H1 (cell line): ENCODE results near the gene PLD2. TPM values are rescaled to one million over a fixed set of nuclear protein-coding genes. Genes with fewer than 3 reads are reported as not detected.
"Not testable (repeated sequence)": the region's sequence is repeated elsewhere in the genome, so short reads cannot be mapped to it uniquely, and the experiment has no call there.

Experiments used
- CTCF ChIA-PET: fragments of 300-600 bp; sonication (Branson Sonifier 250); formaldehyde crosslinking; loops from one replicate; lab custom pipeline; 2021; ENCODE audit not compliant: partially characterized antibody; lab: Charles Lee
- POLR2A ChIA-PET: fragments of 300-600 bp; sonication (Branson Sonifier 250); formaldehyde crosslinking; loops from one replicate; lab custom pipeline; 2021; ENCODE audit warnings: inconsistent platforms; ENCODE audit not compliant: partially characterized antibody; lab: Charles Lee
- DNase-seq, 2 experiments: peaks; one replicate each; pipeline versions ENCODE4 v3.0.0 to v3.0.0-alpha.2; 2010 to 2022; ENCODE audit warnings: low spot score in 2 of 2, low read depth in 1 of 2, mixed read lengths in 1 of 2
- FAIRE-seq: peaks from 2 replicates; lab custom pipeline; 2011; peaks lifted over from hg19 to GRCh38; lab: Jason Lieb, UNC
- H2AFZ ChIP-seq: 2 replicates; pipeline ENCODE4 v1.8.1; 2012; ENCODE audit warnings: low read length, inconsistent platforms
- H2AK5ac ChIP-seq: 2 replicates; pipeline ENCODE4 v1.6.1; 2013; ENCODE audit warnings: low read depth, low read length
- H2BK120ac ChIP-seq: replicated peaks from 2 replicates; pipeline ENCODE3; 2013; ENCODE audit warnings: low read depth, low read length, inconsistent platforms
- H2BK12ac ChIP-seq: 2 replicates; pipeline ENCODE4 v1.6.1; 2013; ENCODE audit warnings: low read depth, low read length
- H2BK15ac ChIP-seq: 2 replicates; pipeline ENCODE4 v1.6.1; 2013; ENCODE audit warnings: low read length
- H2BK20ac ChIP-seq: 2 replicates; pipeline ENCODE4 v1.6.1; 2013; ENCODE audit warnings: low read length
- H2BK5ac ChIP-seq: 2 replicates; pipeline ENCODE4 v1.6.1; 2013; ENCODE audit warnings: low read depth, low read length
- H3K14ac ChIP-seq: 2 replicates; pipeline ENCODE4 v1.6.1; 2013; ENCODE audit warnings: inconsistent platforms; ENCODE audit not compliant: insufficient read length
- H3K18ac ChIP-seq: 2 replicates; pipeline ENCODE4 v1.6.1; 2013; ENCODE audit warnings: low read length; ENCODE audit errors: extremely low read depth
- H3K23ac ChIP-seq: 2 replicates; pipeline ENCODE4 v1.6.1; 2013; ENCODE audit warnings: inconsistent platforms; ENCODE audit not compliant: insufficient read length
- H3K23me2 ChIP-seq: 2 replicates; pipeline ENCODE4 v1.6.1; 2013; ENCODE audit warnings: low read depth, low read length
- H3K27ac ChIP-seq: 2 replicates; pipeline ENCODE4 v1.6.1; 2011; ENCODE audit warnings: low read depth, low read length, inconsistent platforms
- H3K27me3 ChIP-seq, 4 experiments: replicated peaks in 1 of 4; 1 replicate in 1 of 4; 2 replicates in 3 of 4; pipeline versions ENCODE4 v1.6.1 to v1.8.1; 2011 to 2013; ENCODE audit warnings: low read length in 3 of 4, mild to moderate bottlenecking in 3 of 4, inconsistent platforms in 2 of 4, mixed read lengths in 2 of 4, moderate library complexity in 1 of 4; ENCODE audit not compliant: control insufficient read depth in 3 of 4, insufficient read depth in 3 of 4; ENCODE audit errors: extremely low read depth in 1 of 4
- H3K36me3 ChIP-seq, 4 experiments: 2 replicates each; pipeline versions ENCODE4 v1.6.1 to v1.8.1; 2011 to 2013; ENCODE audit warnings: mild to moderate bottlenecking in 4 of 4, low read length in 3 of 4, moderate library complexity in 2 of 4, control low read depth in 1 of 4, inconsistent platforms in 1 of 4; ENCODE audit not compliant: insufficient read depth in 4 of 4, control insufficient read depth in 2 of 4
- H3K4ac ChIP-seq: replicated peaks from 2 replicates; pipeline ENCODE3; 2013; ENCODE audit warnings: low read length, low read depth, mixed read lengths, inconsistent platforms; ENCODE audit not compliant: insufficient read length
- H3K4me1 ChIP-seq, 4 experiments: replicated peaks in 1 of 4; 1 replicate in 1 of 4; 2 replicates in 3 of 4; pipeline versions ENCODE4 v1.6.1 to v1.8.1; 2011 to 2013; ENCODE audit warnings: low read length in 3 of 4, inconsistent platforms in 2 of 4, mixed read lengths in 1 of 4; ENCODE audit not compliant: insufficient read depth in 4 of 4, control insufficient read depth in 3 of 4
- H3K4me2 ChIP-seq, 2 experiments: 2 replicates each; pipeline versions ENCODE4 v1.6.1 to v1.8.1; 2011 to 2013; ENCODE audit warnings: low read depth in 2 of 2, low read length in 2 of 2, control low read depth in 1 of 2, inconsistent platforms in 1 of 2, mild to moderate bottlenecking in 1 of 2; ENCODE audit not compliant: insufficient read depth in 1 of 2
- H3K4me3 ChIP-seq, 4 experiments: fragments of 200-600, 300-600 bp in 1 of 4; sonication (generic), shearing (Covaris generic), sonication (Bioruptor Twin) in 1 of 4; 2 replicates each; pipeline versions ENCODE4 v1.5.1 to v1.8.1; 2011 to 2016; ENCODE audit warnings: low read length in 4 of 4, low read depth in 3 of 4, control low read depth in 2 of 4, inconsistent platforms in 2 of 4, mild to moderate bottlenecking in 2 of 4, mixed read lengths in 1 of 4, moderate library complexity in 1 of 4; ENCODE audit not compliant: insufficient read depth in 2 of 4; ENCODE audit errors: extremely low read depth in 1 of 4
- H3K56ac ChIP-seq: replicated peaks from 2 replicates; pipeline ENCODE3; 2013; ENCODE audit warnings: low read depth, mild to moderate bottlenecking, mixed read lengths, low read length, inconsistent platforms; ENCODE audit not compliant: insufficient read length
- H3K79me1 ChIP-seq: 2 replicates; pipeline ENCODE4 v1.6.1; 2013; ENCODE audit warnings: low read depth, low read length, control low read depth
- H3K79me2 ChIP-seq, 2 experiments: 2 replicates each; pipeline versions ENCODE4 v1.6.1 to v1.8.1; 2012 to 2013; ENCODE audit warnings: low read length in 2 of 2, mild to moderate bottlenecking in 2 of 2, inconsistent platforms in 1 of 2; ENCODE audit not compliant: insufficient read depth in 2 of 2, control insufficient read depth in 1 of 2
- H3K9ac ChIP-seq, 4 experiments: replicated peaks in 1 of 4; 1 replicate in 1 of 4; 2 replicates in 3 of 4; pipeline versions ENCODE4 v1.6.1 to v1.8.1; 2011 to 2013; ENCODE audit warnings: low read depth in 3 of 4, low read length in 3 of 4, control low read depth in 2 of 4, mild to moderate bottlenecking in 2 of 4, moderate library complexity in 2 of 4, inconsistent platforms in 1 of 4; ENCODE audit errors: extremely low read depth in 1 of 4
- H3K9me3 ChIP-seq, 2 experiments: 2 replicates each; pipeline versions ENCODE4 v1.6.1 to v1.8.1; 2012 to 2013; ENCODE audit warnings: mild to moderate bottlenecking in 2 of 2, moderate library complexity in 2 of 2, control low read depth in 1 of 2, inconsistent platforms in 1 of 2, low read depth in 1 of 2, low read length in 1 of 2, mixed read lengths in 1 of 2; ENCODE audit not compliant: insufficient read depth in 2 of 2
- H4K20me1 ChIP-seq, 2 experiments: replicated peaks in 1 of 2; 2 replicates each; pipeline versions ENCODE3 to v1.8.1; 2011 to 2013; ENCODE audit warnings: inconsistent platforms in 2 of 2, low read length in 2 of 2, mild to moderate bottlenecking in 1 of 2; ENCODE audit not compliant: insufficient read depth in 2 of 2, control insufficient read depth in 1 of 2
- H4K5ac ChIP-seq: 2 replicates; pipeline ENCODE4 v1.6.1; 2013; ENCODE audit warnings: low read length, low read depth, mixed read lengths, inconsistent platforms; ENCODE audit not compliant: insufficient read length
- H4K8ac ChIP-seq: 2 replicates; pipeline ENCODE4 v1.8.0; 2013; ENCODE audit warnings: mild to moderate bottlenecking, moderate library complexity, low read length, inconsistent platforms; ENCODE audit not compliant: insufficient read depth; ENCODE audit errors: extremely low read depth
- H4K91ac ChIP-seq: replicated peaks from 2 replicates; pipeline ENCODE3; 2013; ENCODE audit warnings: low read length, mixed read lengths, inconsistent platforms; ENCODE audit not compliant: insufficient read length
- WGBS, 2 experiments: shearing (Covaris generic) in 1 of 2; methylation state at CpG; one replicate each; pipeline versions ENCODE4 v1.1.6 to v1.1.7; 2013 to 2015; ENCODE audit warnings: low lambda C conversion rate in 2 of 2, mixed read lengths in 2 of 2, inconsistent platforms in 1 of 2, low coverage in 1 of 2, missing lambda C conversion rate in 1 of 2; ENCODE audit not compliant: insufficient replicate concordance in 2 of 2, insufficient coverage in 1 of 2, insufficient read length in 1 of 2; ENCODE audit errors: extremely low coverage in 1 of 2, missing lambda C conversion rate in 1 of 2; 5-methylcytosine and 5-hydroxymethylcytosine counted together
- polyA plus RNA-seq, 7 experiments: library from polyadenylated mRNA; depleted of rRNA in 3 of 7; stranded (reverse) in 5 of 7; unstranded in 2 of 7; fragments of >200 nt in 5 of 7; fragments of 200-250 nt in 2 of 7; gene quantifications; 1 replicate in 5 of 7; 2 replicates in 1 of 7; 4 replicates in 1 of 7; pipeline versions ENCODE4 v1.2.1 to v1.2.3, GENCODE V29; 2011 to 2013; ENCODE audit warnings: missing spikeins in 2 of 7, mixed read lengths in 2 of 7
- total RNA-seq: library from RNA; stranded (reverse); fragmentation: NEBNext Ultra II Directional; extraction: Animal tissue kit (Norgen Biotek cat#: 25700); gene quantifications from 2 replicates; pipeline ENCODE4 v1.2.1, GENCODE V29; 2021

The PLD2 gene
- total and polyA plus RNA-seq, 2 of the 8 experiments (the other 6 are each of a cell fraction or from before 2014, with no cell fraction given): 44.3 to 48.4 TPM

GRCh38 chr17:4867535-4867934 lies 60.6 kb downstream of the PLD2 start:
- WGBS, 2 experiments: 98% methylated on average over 5 of the region's 5 CpGs; no CpG with 5 or more reads in 1 of the 2 experiments
- H3K79me1 ChIP-seq, H4K20me1 ChIP-seq, H2BK5ac ChIP-seq, H2AK5ac ChIP-seq, H4K91ac ChIP-seq, H3K9ac ChIP-seq, H3K27ac ChIP-seq, H2BK15ac ChIP-seq, FAIRE-seq, H3K18ac ChIP-seq, H3K4ac ChIP-seq, H4K8ac ChIP-seq, H3K79me2 ChIP-seq, H3K4me3 ChIP-seq, H3K4me2 ChIP-seq, H3K4me1 ChIP-seq, DNase-seq, H2AFZ ChIP-seq, H3K14ac ChIP-seq, H3K9me3 ChIP-seq, H3K23me2 ChIP-seq, H4K5ac ChIP-seq, H2BK12ac ChIP-seq, H3K36me3 ChIP-seq, H3K27me3 ChIP-seq, H3K56ac ChIP-seq, H2BK20ac ChIP-seq, H2BK120ac ChIP-seq, H3K23ac ChIP-seq: not testable (repeated sequence)
- POLR2A ChIA-PET: interaction anchor here (0.6 to 1.4 kb wide), 4 partner anchors 12 to 37 kb away, joined by 3 to 4 read pairs (median 4); no protein-coding TSS in a partner anchor
- CTCF ChIA-PET: interaction anchor here (0.6 to 2.5 kb wide), 7 partner anchors 9 to 1569 kb away, joined by 3 to 13 read pairs (median 4); partner anchors contain the start of gene C17orf114
